Measurements from ENCODE around the gene DRC7.

DNA sequence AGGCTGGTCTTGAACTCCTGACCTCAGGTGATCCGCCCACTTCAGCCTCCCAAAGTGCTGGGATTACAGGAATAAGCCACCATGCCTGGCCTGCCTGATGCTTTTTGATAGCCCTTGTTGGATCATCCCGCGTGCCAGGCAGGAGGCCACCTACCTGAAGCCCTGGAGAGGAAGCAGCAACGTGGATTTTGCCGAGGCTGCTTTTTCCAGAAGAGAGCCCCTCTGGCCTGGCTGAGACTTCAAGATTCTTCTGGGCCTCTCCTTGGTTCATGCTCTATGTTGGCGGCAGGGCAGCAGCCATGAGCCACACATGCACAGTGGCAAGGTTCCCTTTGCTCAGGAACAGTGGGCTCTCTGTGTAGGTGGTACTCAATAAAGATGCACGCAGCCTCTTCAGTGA is 52.5 kb downstream of the DRC7 start:
- TF ChIP-seq, protein P1, sequence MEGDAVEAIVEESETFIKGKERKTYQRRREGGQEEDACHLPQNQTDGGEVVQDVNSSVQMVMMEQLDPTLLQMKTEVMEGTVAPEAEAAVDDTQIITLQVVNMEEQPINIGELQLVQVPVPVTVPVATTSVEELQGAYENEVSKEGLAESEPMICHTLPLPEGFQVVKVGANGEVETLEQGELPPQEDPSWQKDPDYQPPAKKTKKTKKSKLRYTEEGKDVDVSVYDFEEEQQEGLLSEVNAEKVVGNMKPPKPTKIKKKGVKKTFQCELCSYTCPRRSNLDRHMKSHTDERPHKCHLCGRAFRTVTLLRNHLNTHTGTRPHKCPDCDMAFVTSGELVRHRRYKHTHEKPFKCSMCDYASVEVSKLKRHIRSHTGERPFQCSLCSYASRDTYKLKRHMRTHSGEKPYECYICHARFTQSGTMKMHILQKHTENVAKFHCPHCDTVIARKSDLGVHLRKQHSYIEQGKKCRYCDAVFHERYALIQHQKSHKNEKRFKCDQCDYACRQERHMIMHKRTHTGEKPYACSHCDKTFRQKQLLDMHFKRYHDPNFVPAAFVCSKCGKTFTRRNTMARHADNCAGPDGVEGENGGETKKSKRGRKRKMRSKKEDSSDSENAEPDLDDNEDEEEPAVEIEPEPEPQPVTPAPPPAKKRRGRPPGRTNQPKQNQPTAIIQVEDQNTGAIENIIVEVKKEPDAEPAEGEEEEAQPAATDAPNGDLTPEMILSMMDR (IDR thresholded peaks at IDR 0.05) = no peak
- TF ChIP-seq POLR2A (IDR thresholded peaks at IDR 0.05) (no peak), POLR2AphosphoS5 (IDR thresholded peaks at IDR 0.05; ENCODE audit: insufficient read depth in 1 of 2, low read depth in 1 of 2) (no peak)
